ENCODE data around the gene HOXB3.

The HOXB3 gene

DNA sequence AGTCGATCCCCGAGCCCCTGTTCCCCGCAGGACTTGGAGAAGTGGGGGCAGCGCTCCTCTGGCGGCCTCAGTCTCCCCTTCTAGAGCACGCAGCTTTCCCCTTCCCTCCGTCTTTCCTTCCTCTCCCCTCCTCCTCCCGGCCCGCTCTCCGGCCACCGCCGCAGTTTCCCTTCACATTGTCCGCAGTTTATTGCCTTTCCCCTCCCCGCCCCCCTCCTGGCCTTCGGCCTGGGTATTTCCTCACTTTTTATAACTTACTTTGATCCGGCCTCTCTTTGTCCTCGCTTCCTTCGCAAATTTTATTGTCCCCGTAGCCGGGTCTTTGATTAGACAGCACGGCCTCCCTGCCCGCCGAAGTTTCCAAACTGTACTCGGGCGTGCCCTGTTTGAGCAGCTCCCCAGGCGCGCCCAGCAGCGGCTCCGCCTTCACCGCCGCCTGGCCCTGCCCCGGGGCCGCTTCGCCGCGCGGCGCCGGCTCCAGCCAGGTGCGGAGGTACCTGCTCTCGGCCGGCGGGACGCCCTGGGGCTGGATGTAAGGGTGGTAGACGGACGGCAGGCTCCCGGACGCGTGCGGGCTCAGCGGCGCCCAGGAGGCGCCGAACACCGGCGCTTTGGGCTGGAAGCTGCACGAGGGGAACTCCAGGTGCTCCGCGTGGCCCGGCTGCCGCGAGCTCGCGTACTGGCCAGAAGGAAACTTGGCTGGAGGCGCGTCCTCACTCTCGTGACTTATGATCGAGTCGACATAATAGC is 35.6 kb upstream of the HOXB3 start:
- no peak for DNase-seq

DNA sequence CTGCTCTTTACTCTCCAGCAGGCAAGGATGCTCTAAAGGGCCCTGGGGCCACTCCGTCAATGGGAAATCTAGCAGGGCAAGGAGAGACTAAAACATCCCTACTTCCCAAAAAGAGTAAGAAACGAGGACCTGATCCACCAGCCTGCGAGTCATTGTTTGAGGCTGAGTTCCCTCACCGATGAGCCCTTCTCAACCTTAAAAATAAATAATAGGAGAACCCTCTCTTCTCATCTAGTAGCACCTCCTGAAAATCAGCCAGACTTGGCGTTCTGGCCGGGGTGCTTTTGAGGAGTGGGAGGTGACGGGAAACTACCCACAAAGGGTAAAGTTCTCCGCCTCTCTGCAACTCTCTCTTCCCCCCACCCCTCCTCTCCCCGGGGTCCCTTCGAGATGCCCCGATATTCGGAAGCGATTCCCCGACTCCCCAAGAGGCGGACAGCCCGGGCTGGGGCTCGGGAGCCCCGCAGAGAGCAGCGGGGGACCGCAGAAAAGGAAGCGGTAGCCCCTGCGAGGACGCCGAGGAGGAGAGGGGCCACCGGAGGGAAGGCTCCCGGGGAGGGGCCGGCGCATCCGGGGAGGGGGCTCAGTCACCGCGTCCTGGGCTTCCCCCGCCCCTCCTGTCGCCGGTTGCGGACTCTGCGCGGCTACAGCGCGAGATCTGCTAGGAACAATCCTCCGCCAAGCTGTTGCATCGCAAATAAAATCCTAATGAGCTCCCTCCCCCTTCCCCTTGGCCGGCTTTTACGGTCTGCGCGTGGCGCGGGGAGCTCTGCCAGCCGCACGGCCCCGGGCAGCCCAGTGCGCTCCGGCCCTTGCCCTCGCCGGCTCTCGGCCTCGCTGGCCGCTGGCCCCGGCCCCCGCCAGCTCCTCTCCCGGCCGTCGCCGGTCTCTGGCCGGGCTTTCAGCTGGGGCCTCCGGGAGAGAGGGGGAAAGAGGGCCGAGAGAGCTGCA is 34.8 kb upstream of the HOXB3 start:
- no peak for DNase-seq

DNA sequence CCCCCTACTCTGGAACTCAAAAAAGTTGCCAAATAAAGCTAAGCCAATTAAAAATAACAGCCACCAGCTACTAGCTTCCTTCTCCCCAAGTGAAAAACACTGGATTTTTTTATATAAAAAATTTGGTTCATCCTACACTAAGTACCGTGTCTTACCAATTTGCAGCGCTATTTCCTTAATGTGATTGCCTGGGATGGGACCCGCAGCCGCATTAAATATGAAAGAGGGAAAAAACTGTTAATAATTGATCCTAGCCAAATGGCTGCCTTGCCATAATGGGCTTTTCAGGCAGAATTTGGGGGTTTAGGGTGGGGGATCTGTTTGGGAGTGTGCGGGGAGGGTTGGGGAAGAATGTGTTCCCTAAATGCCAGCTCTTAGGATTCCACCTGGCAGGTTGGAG is 34.1 kb upstream of the HOXB3 start:
- DNase-seq: no peak

DNA sequence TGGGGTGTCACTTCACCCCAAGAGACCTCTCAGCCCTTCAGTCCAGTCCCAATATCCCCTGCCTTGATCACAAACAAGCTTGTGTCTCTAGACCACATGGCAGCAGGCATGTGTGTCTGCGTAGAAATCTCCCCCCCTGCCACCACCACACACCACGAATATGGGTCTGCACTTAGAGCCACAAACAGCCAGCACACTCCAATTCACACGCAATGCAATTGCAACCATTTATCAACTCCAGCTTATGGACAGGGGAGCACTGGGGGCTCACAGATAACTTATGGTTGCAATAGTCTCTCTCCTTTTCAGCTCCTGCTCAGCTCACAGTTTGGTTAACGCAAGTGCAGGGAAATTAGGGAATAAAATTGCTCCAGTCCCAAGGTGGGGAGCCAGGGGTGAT is 33.5 kb upstream of the HOXB3 start:
- no peak for DNase-seq

DNA sequence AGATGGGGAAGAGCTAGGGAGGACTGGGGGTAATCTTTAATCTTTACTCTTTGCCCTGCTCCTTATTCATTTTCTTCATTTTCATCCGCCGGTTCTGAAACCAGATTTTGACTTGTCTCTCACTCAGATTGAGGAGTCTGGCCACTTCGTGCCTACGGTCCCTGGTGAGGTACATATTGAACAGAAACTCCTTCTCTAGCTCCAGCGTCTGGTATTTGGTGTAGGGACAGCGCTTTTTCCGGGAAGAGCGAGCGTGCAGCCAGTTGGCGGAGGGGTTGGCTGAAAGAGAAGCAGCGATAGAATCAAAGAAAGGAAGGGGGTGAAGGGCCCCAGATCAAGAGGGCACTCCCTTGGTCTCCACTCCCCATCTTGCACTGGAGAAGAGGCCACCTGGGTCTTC is 32.8 kb upstream of the HOXB3 start:
- DNase-seq: no peak

DNA sequence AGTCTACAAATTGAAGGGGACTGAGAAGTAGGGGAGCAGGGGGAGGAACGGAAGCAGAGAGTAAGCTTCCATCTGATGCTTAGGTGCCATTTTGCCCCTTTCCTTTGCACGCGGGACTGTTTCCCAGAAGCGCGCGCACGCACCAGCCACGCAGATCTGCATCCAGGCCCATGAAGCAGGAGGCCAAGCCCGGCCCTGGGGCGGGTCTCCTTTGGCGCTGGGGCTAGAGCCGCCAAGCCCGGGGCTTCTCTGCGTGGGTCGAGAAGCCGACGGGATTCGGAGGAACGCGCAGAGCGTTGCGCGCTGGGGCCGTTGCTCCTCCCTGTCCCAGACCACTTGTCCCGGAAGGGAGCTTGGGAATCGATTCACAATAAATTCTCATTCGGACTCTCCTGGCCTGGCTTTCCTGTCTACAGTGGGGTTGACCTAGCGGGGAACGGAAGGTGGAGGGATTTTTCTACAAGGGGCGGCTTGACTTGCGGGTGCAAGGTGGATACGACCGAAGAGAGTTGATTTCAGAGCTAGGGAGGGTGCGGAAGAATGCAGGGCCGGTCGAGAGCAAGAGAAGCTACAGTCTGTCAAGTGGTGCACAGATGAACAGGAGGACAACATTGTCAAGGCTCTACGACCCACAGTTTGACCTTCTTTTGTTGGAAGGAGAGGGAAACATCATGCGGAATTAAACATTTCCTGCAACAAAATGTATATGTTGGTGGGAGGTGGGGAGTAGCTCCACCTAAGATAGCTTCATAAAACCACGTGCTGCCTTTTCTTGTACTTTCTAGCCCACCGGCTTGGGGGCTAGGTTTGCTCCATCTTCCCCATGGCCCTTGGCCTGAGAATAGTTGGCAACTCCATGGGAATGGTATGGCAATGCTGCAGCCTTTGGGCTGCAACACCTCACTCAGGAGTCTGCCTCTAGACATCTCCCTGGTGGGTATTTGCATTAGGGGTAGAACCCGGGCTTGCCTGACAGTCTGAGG is 31.7 kb upstream of the HOXB3 start:
- DNase-seq: no peak

DNA sequence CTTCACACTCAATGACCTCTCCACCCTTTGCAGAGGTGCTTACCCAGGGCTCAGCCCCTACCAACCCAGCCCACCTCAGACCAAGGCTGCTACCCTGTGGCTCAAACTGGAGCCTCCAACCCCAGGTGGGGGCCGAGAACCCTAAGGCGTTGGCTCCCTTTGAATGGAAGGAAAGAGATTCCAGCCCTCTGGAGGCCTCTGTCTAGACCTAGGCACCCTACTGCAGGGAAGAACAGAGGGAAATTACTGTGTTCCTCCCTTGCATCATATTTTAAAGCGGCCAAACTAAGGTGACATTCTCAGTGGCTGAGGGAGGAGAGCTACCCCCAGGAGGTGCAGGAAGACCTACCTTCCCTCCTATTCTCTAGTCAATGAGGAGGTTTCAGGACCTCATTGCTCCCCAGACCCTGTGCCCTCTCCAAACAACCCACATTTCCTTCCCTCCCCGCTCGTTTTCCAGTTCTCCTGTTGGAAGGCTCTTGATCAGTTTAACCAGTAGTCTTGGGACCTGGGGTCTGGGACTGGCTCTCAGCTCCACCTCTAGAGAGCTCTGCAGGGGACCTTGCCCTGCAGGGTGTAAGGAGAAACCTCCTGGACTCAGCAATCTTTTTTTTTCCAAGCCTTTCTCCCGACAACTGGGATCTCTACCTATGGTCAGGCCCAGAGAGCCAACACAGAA is 30.6 kb upstream of the HOXB3 start:
- DNase-seq: no peak

DNA sequence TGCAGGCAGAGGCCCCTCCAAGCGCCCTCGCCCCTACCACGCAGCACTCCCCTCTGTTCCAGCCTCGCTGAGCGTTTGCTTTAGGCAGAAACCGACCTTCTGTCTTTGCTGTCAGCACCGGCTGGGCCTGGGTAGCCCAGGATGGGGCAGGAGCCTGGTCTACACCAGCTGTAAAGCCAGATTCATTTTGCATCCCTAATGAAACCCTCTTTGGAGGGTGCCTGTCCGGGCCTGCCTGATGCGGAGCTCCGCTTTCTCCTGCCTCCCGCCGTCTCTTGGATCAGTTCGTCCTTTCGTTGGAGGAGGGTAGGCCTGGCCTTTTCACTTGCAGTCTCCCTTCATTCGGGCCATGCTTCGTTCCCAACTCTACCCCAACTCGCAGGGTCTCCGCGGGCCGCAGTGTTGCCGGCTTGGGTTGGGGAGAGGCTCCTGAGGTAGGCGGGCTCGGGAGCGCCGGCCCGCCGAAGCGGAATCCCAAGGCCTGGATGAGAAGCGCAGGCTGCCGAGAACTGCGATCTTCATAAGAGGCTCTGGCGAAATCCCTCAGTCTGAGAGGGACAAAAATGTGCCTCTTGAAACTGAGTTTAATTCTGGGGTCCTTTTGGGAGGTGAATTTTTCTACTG is 29.9 kb upstream of the HOXB3 start:
- DNase-seq: no peak

DNA sequence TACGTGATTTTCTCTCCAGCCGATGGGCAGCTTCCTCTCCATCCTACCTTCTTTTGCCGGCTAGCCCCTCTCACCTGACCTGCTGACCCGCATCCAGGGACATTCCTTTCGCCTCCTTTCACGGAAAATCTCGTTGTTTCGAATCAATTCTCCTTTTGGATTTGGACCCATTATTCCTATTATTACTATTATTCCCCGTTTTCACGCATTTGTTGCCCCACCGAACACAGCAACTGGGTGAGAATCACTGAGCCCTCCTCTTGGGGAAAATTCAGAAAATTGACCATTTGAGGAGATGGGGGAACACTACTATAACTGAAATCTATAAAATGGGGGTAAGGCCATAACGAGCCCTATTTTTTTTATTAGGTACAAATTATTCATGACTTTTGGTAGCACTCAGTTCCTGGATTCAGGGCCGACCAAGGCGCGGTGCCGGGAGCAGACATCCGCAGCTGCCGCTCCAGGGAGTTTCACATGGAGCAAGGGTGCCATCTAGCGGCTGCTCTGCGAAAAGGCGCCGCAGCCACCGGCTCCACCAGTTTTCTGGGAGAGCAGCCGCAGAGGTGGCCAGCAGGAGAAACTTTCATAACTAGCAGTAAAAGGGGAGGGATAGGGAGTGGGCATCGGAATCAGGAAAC is 28.3 kb upstream of the HOXB3 start:
- DNase-seq: peak; percentile 80

DNA sequence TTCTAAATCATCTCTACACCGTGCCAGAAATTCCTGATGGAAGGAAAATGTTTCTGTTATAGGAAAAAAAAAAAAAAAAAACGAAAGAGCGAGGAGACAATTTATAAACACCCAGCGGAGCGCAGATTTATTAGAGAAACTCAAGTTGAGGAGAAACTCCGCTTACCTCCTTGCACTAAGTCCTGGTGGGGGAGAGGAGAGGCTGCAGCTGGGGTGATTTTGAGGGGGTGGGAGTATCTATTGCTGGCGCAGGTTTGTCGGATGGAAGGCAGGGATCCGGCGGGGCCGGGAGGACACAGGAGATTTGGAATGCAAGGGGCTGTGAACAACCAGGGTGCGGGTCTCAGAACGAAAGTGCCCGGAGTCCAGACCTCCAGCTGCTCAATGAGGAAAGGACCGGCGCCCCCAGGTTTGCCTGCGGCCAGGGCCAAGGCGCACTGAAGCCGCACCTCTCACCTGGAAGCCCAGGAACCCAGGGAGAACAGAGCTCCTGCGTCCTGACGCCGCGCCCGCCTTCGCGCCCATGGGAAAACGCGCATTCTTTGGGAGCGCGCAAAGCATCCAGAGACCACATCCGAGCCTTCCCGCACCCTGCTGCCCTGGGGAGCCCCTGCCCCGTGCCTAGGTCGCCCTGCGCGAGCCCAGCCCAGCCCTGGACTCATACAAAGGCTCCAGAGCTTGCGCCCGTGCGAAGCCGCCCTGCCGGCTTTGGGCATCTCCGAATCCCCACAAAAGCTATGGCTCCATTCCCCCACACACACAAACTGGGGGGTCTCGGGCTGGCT is 27.6 kb upstream of the HOXB3 start:
- DNase-seq: no peak

DNA sequence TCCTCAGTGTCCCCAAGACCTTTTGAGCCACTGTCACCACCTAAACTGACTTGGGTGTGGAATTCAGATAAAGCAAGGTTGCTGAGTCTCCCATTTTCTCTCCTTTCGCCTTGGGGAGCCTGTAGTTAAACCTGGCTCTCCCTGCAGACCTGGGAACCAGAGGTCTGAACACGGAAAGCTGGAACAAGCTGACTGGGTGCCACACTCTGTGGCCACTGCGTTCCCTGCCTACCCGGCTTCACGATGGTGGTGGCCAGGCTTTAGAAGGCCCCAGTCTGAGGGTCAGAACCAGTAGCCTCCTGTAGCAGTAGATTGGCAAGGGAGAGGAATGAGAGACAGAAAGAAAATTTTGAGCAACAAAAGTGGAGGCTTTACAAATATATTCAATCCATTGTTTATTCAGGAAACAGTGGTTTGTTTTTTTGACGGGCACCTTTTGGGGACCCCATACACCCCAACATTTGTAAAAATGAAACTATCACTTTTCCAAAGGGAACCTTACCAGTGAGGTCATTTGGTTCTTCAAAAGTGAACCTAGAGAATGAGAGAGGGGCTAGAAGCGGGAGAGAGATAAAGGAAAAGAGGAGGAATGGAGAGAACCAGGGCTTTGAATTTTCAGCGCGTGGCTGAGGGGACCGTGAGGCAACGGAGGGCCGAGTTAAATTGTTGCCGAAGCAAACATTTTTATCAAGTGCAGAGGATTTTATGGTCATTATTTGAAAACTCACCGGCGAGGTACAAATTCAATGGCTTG is 26.9 kb upstream of the HOXB3 start:
- DNase-seq: no peak

DNA sequence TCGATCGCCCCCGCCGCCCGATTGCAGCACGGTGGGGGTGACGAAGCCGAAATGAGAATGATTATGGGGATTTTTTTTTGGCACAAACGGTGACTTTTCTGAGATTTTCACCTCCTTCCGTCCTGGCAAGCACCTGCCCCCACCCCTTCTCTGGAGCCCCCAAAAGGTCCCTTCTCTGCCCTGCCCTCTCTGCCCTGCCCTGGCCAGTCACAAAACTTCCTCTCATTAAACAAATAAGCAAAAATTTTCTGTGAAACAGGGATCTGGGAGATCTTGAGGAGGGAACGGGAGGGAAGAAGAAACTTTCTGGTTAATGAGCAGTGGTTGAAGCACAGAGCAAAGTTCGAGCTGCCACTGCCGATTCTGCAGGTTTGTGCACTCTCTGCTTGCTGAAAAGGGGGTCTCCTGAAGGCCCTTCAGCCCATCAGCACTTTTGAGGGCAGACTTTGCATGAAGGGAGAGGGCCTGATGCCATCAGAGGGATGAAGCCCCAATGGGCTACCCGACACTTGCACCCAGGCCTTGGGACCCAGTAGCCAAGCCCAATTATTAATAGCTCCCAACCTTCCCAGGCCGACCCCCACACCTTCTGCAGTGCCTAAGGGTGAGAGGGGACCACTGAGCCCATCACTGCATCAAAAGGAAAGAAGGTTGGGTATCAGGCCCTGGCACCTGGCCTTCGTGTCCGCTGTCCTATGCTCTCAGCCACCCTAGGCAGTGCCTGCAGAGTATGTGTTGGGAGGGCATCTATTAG is 26.1 kb upstream of the HOXB3 start:
- DNase-seq: no peak

DNA sequence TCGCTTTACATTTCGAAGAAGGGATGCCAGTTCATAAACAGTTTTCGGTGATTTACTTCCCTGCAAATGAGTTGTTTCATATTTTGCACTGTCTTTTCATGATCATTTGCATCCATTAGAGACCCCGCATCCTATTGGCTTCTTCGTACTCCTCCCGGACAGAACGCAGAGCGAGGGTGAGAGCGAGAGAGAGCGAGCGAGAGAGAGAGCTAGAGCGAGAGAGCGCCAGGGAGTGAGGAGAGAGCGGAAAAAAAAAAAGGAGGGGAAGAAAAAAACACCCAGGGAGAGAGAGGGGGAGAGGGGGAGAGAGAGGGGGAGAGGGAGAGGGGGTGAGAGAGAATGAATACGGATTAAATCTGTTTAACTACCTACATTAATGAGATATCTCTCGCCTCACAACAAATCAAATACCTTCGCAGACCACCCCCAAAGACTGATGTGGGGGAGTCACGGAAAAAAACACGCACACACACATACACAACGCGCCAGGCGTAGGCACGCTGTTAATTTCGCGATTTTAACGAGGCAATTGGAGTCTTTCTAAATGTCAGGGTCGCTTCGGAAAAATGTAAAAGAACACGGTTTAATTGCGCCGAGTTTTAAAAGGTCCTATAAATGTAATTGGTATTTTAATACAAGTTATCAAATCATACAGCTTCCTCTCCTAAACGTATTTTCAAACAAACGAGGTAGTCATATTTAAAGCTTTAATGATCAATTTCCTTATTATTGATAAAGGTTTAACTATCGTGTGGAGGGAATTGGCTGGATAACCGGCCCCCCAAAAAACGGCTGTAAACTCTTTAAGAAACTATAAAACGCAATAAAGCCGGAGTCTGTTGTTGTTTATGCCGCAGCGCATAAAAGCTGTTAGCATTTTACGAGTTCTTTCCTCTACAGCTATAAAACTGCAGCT is 25.3 kb upstream of the HOXB3 start, which contains the start of gene HOXB8:
TSS of gene HOXB8 (minus strand) at position 246 of the 916 bp plus-strand sequence. CDS start 588 bp downstream, outside the sequence.
- no peak for DNase-seq

DNA sequence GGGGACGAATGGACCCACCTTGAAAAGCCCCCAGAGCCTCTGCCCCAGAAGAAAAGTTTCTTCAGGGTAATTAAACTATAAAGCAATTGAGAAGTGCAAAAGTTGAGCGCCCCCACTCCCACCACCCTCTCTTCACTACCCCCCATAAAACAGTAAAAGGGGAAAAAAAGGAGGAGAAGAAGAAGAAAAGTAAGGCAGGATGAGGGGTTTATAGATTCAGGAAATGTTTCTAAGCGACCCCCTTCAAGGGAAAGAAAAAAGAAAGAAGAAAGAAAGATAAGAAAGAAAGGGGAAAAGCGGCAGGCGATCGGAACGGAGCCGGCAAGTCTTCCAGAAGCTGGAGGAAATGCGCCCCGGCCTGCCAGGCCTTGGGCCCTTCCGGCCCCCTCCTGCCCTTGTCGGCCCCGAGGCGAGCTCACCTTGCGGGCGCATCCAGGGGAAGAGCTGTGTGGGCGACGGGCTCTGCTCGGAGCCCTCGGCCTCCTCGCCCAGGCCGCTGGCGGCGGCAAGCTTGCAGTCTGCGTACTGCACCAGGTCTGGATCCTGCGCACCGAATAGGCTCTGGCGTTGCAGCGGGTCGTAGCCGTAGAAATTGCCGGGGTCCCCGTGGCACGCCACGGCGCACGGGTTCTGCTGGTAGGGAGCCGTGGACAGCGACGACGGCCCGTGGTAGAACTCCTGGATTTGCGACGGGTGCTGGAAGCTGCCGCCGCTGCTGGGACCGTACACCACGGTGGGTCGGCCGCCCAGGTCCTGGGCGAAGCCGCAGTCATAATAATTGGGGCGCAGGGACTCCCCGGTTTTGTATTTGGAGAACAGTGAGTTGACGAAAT is 24.0 kb upstream of the HOXB3 start:
- no peak for DNase-seq

DNA sequence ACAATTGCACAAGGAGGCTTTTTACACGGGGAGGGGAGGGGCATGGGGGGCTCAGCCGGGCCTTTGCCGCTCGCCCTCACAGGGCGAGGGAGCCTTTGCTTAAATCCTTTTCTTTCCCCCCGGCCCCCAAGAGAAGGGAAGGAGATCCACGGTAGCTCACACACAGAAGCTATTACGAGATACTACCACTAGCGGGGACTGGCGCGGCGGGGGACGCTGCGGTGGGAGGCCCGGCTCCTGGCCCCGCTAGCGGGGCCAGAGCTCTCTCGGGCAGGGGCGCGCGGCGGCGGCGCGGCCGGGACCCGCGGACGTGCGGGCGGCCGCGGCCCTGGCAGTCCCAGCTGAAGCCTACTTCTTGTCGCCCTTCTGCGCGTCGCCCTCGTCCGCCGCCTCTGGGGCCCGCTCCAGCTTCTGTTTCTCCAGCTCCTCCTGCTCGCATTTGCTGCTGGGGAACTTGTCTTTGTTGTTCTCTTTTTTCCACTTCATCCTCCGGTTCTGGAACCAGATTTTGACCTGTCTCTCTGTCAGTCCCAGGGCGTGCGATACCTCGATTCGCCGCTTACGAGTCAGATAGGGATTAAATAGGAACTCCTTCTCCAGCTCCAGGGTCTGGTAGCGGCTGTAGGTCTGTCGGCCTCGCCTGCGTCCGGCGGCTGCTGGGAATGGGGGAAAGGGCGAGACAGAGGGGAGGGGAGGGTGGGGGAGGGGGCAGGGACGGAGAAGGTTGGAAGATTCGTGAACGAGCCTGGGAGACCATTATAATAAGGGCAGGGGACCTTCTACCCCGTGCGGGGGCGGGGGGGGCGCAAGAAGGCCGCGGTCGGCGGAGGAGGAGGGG is 23.0 kb upstream of the HOXB3 start:
- DNase-seq: no peak

DNA sequence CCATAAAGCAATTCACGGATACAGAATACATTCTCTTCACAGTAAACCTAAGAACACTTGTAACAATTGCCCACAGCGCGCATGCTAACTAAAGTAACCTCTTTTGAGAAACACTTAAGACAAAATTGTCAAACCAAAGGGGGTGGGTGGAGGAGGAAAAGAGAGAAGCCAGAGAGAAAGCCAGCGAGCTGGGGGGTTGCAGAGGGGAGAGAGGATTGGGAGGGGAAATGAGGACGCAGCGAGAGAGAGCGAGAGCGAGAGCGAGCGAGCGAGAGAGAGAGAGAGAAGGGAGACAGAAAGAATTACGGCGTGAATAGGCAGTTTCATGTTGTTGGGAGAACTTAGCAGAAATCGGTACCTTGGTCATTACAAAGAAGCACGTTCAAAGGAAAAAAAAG is 22.4 kb upstream of the HOXB3 start:
- DNase-seq: no peak

All from activated T-cell treated with anti-CD3 and anti-CD28 coated beads for 4 hours (primary cell).